Loucy (cell line): ENCODE results near the gene LTBP4.
A peak's percentile ranks its signal among the peaks of the same experiment; 100 is the strongest.

ENCODE experiments used
- H2AFZ ChIP-seq: fragments of 200-600 bp; sonication (generic); 2 replicates; pipeline ENCODE4 v1.6.0; 2016; ENCODE audit warnings: antibody characterized with exemption, mild to moderate bottlenecking, low read length, moderate library complexity
- H3F3A ChIP-seq: fragments of 200-600 bp; 2 replicates; pipeline ENCODE4 v1.6.0; 2016; ENCODE audit warnings: antibody characterized with exemption, low read depth, mild to moderate bottlenecking
- H3K27me3 ChIP-seq: fragments of 200-600 bp; sonication (generic); 2 replicates; pipeline ENCODE4 v1.6.1; 2014; ENCODE audit warnings: low read length, mild to moderate bottlenecking; ENCODE audit not compliant: insufficient read depth, poor library complexity, severe bottlenecking
- H3K36me3 ChIP-seq: fragments of 200-600 bp; sonication (generic); 2 replicates; pipeline ENCODE4 v1.6.1; 2016; ENCODE audit warnings: low read length; ENCODE audit not compliant: insufficient read depth
- H3K4me1 ChIP-seq: fragments of 200-600 bp; sonication (generic); 2 replicates; pipeline ENCODE4 v1.5.1; 2014; ENCODE audit warnings: low read length, mild to moderate bottlenecking; ENCODE audit not compliant: insufficient read depth, poor library complexity, severe bottlenecking
- H3K4me2 ChIP-seq: fragments of 200-600 bp; sonication (generic); 2 replicates; pipeline ENCODE4 v1.6.0; 2014; ENCODE audit warnings: antibody characterized with exemption, low read length, low read depth, mild to moderate bottlenecking; ENCODE audit not compliant: poor library complexity, severe bottlenecking
- H3K4me3 ChIP-seq: fragments of 200-600 bp; sonication (generic); 2 replicates; pipeline ENCODE4 v1.5.1; 2014; ENCODE audit warnings: low read length, mild to moderate bottlenecking, mixed read lengths; ENCODE audit not compliant: poor library complexity, severe bottlenecking
- H3K79me2 ChIP-seq: fragments of 200-600 bp; sonication (generic); 2 replicates; pipeline ENCODE4 v1.6.1; 2014; ENCODE audit warnings: low read length; ENCODE audit not compliant: insufficient read depth
- H3K9ac ChIP-seq: fragments of 200-600 bp; sonication (generic); 2 replicates; pipeline ENCODE4 v1.6.0; 2014; ENCODE audit warnings: mild to moderate bottlenecking, low read depth, low read length, moderate library complexity; ENCODE audit not compliant: poor library complexity, severe bottlenecking
- H3K9me2 ChIP-seq: fragments of 200-600 bp; sonication (generic); replicated peaks from 2 replicates; pipeline ENCODE4 v1.6.1; 2016; ENCODE audit warnings: low read depth, low read length, mixed read lengths
- H3K9me3 ChIP-seq: fragments of 200-600 bp; sonication (generic); 2 replicates; pipeline ENCODE4 v1.6.1; 2014; ENCODE audit warnings: mild to moderate bottlenecking, antibody characterized with exemption, low read length, low read depth; ENCODE audit not compliant: insufficient read depth
- H4K20me1 ChIP-seq: fragments of 200-600 bp; sonication (generic); 2 replicates; pipeline ENCODE4 v1.6.0; 2014; ENCODE audit warnings: antibody characterized with exemption, low read length, mild to moderate bottlenecking; ENCODE audit not compliant: insufficient read depth, poor library complexity, severe bottlenecking
- EZH2phosphoT487 ChIP-seq: fragments of 200-600 bp; IDR thresholded peaks from 2 replicates; pipeline ENCODE4 v1.6.1; 2018; ENCODE audit warnings: antibody characterized with exemption, mild to moderate bottlenecking, moderate library complexity, borderline replicate concordance
- TF ChIP-seq, protein P1 (sequence below): fragments of 200-600 bp; sonication (generic); conservative IDR thresholded peaks from 2 replicates; pipeline ENCODE4 v1.5.1; 2014; ENCODE audit warnings: mild to moderate bottlenecking, antibody characterized with exemption, low read length

Gene LTBP4

DNA sequence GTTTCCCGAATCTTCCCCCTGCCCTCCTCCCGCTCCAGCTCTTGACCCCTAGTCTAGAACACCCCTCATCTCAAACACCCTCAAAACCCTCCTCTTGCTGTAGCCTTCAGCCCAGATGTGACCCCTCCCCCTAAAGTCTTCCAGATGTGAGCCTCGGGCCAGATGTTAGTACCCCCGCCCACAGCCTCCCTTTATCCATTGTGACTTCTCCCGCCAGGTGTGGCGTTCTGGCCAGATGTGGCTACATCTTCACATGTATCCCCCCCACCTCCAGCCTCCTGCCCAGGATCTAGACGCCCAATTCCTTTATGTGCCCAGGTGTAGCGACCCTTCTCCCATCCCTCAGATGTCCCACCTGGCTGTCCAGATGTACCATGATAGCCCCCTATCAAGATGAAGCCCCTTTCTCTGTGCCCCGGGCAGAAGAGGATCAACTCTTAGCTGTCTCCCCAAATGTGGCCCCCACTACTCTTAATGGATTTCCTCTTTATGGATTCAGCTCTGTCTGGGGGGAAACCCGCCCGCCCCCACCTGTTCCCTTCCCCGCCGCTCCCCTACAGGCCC lies 517 bp upstream of the LTBP4 start:
- H2AFZ ChIP-seq: no peak overlapping the region
- H3F3A ChIP-seq: peaks cover 8% of the 10 kb centered on the region; the same call in 1 of the 2 replicates
- H3K4me2 ChIP-seq: peak overlapping the region; percentile 91
- H3K27me3 ChIP-seq: no peaks in the 10 kb centered on the region
- peaks cover 46% of the 10 kb centered on the region for H3K4me1 ChIP-seq
- no peaks in the 10 kb centered on the region for H3K9me3 ChIP-seq
- H3K9ac ChIP-seq: peak overlapping the region; percentile 74
- H4K20me1 ChIP-seq: peaks cover 12% of the 10 kb centered on the region
- TF ChIP-seq, protein P1, sequence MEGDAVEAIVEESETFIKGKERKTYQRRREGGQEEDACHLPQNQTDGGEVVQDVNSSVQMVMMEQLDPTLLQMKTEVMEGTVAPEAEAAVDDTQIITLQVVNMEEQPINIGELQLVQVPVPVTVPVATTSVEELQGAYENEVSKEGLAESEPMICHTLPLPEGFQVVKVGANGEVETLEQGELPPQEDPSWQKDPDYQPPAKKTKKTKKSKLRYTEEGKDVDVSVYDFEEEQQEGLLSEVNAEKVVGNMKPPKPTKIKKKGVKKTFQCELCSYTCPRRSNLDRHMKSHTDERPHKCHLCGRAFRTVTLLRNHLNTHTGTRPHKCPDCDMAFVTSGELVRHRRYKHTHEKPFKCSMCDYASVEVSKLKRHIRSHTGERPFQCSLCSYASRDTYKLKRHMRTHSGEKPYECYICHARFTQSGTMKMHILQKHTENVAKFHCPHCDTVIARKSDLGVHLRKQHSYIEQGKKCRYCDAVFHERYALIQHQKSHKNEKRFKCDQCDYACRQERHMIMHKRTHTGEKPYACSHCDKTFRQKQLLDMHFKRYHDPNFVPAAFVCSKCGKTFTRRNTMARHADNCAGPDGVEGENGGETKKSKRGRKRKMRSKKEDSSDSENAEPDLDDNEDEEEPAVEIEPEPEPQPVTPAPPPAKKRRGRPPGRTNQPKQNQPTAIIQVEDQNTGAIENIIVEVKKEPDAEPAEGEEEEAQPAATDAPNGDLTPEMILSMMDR: peak; percentile 47
- no peak for TF ChIP-seq EZH2phosphoT487
- H3K4me3 ChIP-seq: peak overlapping the region; percentile 77
- no peaks in the 10 kb centered on the region for H3K9me2 ChIP-seq
- no peaks in the 10 kb centered on the region for H3K36me3 ChIP-seq
- no peaks in the 10 kb centered on the region for H3K79me2 ChIP-seq

DNA sequence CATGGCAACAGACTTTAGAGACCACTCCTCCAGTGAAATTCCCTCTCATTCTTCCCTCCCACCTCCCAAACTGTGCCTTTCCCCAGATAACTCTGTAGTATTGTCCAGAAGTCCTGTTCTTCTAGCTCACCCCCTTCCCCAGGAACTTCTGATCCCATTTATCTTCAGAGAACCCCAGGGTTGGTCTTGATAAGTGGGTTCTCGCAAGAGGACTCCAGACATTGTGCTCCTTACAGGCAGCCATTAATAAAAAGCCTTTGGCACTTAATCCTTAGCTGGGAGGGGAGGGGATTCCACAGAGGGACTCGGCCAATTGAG lies 1.9 kb downstream of the LTBP4 start:
- Histone ChIP-seq H4K20me1 (peaks cover 12% of the 10 kb centered on the region), H3K9me2 (no peaks in the 10 kb centered on the region), H3K79me2 (no peaks in the 10 kb centered on the region), H3F3A (peaks cover 8% of the 10 kb centered on the region; the same call in 1 of the 2 replicates), H3K9me3 (no peaks in the 10 kb centered on the region), H3K4me1 (peaks cover 51% of the 10 kb centered on the region), H3K27me3 (no peaks in the 10 kb centered on the region), H3K4me2 (peak overlapping the region; percentile 91), H3K4me3 (peak overlapping the region; percentile 71), H3K9ac (no peak overlapping the region), H2AFZ (no peak overlapping the region), H3K36me3 (no peaks in the 10 kb centered on the region)
- TF ChIP-seq, protein P1: no peak
- TF ChIP-seq EZH2phosphoT487: no peak

DNA sequence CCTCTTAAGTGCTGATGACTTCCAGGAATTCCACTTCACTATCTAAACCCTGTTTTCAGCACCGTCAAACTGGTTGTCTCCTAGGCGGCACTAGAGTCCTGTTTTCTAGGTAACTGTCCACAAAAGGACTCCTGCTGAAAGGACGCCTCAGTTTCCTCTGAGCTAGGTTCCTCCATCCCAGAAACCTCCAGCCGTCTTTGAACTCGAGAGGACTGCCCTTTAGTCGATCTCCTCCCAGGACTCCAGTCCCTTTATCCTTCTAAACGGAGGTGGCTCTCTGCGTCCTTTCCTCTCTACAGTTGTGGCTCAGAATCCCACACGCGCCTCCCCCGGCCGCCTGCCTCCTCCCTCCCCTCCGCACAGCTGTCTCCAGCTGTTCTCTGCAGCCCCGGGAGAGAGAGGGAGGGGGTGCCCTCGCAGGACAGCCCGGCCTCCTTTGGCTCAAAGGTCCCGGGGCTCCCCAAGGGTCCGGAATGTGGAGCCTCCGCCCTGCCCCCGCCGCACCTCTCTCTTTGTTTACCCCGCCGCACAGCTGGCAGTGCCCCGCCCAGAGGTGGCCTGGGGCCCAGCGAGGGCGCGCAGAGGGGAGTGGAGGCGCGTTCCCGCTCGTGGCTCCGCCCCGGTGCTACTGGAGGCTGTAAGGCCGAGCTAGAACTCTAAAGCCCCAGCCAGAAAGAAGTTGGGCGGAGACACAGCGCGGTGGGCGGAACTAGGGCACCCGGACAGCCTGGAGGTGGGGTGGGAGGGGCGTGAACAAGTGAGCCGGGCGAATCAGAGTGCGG lies 2.4 kb downstream of the LTBP4 start:
- Histone ChIP-seq H3K27me3 (no peaks in the 10 kb centered on the region), H3K9me3 (no peaks in the 10 kb centered on the region), H2AFZ (peak overlapping the region; percentile 57; the same call in 1 of the 2 replicates), H3K79me2 (no peaks in the 10 kb centered on the region), H3K36me3 (no peaks in the 10 kb centered on the region), H3F3A (peaks cover 8% of the 10 kb centered on the region; the same call in 1 of the 2 replicates), H3K4me3 (peak overlapping the region; percentile 71), H3K4me2 (peak overlapping the region; percentile 91), H3K9me2 (no peaks in the 10 kb centered on the region), H3K9ac (no peak overlapping the region), H4K20me1 (peaks cover 12% of the 10 kb centered on the region), H3K4me1 (peaks cover 51% of the 10 kb centered on the region)
- TF ChIP-seq, protein P1: no peak
- no peak for TF ChIP-seq EZH2phosphoT487
